ENCODE measurements around the gene SYNGR1. TPM values are rescaled to one million over a fixed set of nuclear protein-coding genes. Genes with fewer than 3 reads are reported as not detected.

SYNGR1 gene
- total RNA-seq, 1 experiment from 2014 or later: 7.0 TPM

GRCh38 chr22:39427751-39428596 lies 78.2 kb downstream of the SYNGR1 start:
- DNase-seq (ENCODE audit: extremely low read depth, low read depth): no peak

GRCh38 chr22:39428597-39429071 lies 78.8 kb downstream of the SYNGR1 start:
- no peak for DNase-seq (ENCODE audit: extremely low read depth, low read depth)

GRCh38 chr22:39429186-39429585 lies 79.4 kb downstream of the SYNGR1 start:
- DNase-seq (ENCODE audit: extremely low read depth, low read depth): no peak

- DNase-seq (ENCODE audit: extremely low read depth, low read depth): no peak
These were observed 80.3 kb downstream of the SYNGR1 start for GRCh38 chr22:39429916-39430575.

- DNase-seq (ENCODE audit: extremely low read depth, low read depth): no peak
These were observed 80.9 kb downstream of the SYNGR1 start for GRCh38 chr22:39430576-39431150.

GRCh38 chr22:39431216-39431801 lies 81.5 kb downstream of the SYNGR1 start:
- no peak for DNase-seq (ENCODE audit: extremely low read depth, low read depth)

GRCh38 chr22:39431821-39432251 lies 82.0 kb downstream of the SYNGR1 start:
- no peak for DNase-seq (ENCODE audit: extremely low read depth, low read depth)

GRCh38 chr22:39432361-39432811 lies 82.6 kb downstream of the SYNGR1 start:
- no peak for DNase-seq (ENCODE audit: extremely low read depth, low read depth)

- DNase-seq (ENCODE audit: extremely low read depth, low read depth): no peak
These were observed 83.9 kb downstream of the SYNGR1 start for GRCh38 chr22:39433476-39434242.

GRCh38 chr22:39434243-39434653 lies 84.5 kb downstream of the SYNGR1 start:
- no peak for DNase-seq (ENCODE audit: extremely low read depth, low read depth)

- no peak for DNase-seq (ENCODE audit: extremely low read depth, low read depth)
These were observed 84.9 kb downstream of the SYNGR1 start for GRCh38 chr22:39434721-39435120.

Small RNA genes lying within 50 kb of the gene (small RNA-seq; reads per million reads assigned to genes)
- gene SNORD43: 0 reads per million in 2 experiments
- 1,432 to 6,382 reads per million in 2 experiments for gene SNORD83A
- gene SNORD83B: 0 reads per million in 2 experiments

Other genes with a start within 250 kb of the SYNGR1 start
- 0.45 and 0.78 TPM in 2 replicates for gene CBX7, start 197.3 kb upstream of the SYNGR1 start, total RNA-seq (2014; rRNA removed; shearing (Covaris generic))
- gene PDGFB, start 105.0 kb upstream of the SYNGR1 start, total RNA-seq (2014; rRNA removed; shearing (Covaris generic)): not detected in 2 replicates
- 1,994 and 2,502 TPM in 2 replicates for gene RPL3, start 30.4 kb upstream of the SYNGR1 start, total RNA-seq (2014; rRNA removed; shearing (Covaris generic))
- gene TAB1, start 49.8 kb downstream of the SYNGR1 start, total RNA-seq (2014; rRNA removed; shearing (Covaris generic)): 8.0 and 8.9 TPM in 2 replicates
- 0.02 TPM in 1 of 2 replicates, not detected in the other for gene MGAT3, start 107.0 kb downstream of the SYNGR1 start, total RNA-seq (2014; rRNA removed; shearing (Covaris generic))
- gene MIEF1, start 152.3 kb downstream of the SYNGR1 start, total RNA-seq (2014; rRNA removed; shearing (Covaris generic)): 35.4 and 38.5 TPM in 2 replicates
- 816 and 819 TPM in 2 replicates for gene ATF4, start 170.6 kb downstream of the SYNGR1 start, total RNA-seq (2014; rRNA removed; shearing (Covaris generic))
- gene RPS19BP1, start 182.8 kb downstream of the SYNGR1 start, total RNA-seq (2014; rRNA removed; shearing (Covaris generic)): 80.2 and 85.8 TPM in 2 replicates
- 0.05 TPM in 1 of 2 replicates, not detected in the other for gene CACNA1I, start 220.8 kb downstream of the SYNGR1 start, total RNA-seq (2014; rRNA removed; shearing (Covaris generic))

All from NCI-H460 (cell line).